Panc1 (cell line): ENCODE results near the gene NPSR1. TPM values are rescaled to one million over a fixed set of nuclear protein-coding genes. Genes with fewer than 3 reads are reported as not detected.
A peak's percentile ranks its signal among the peaks of the same experiment; 100 is the strongest.

ENCODE experiments used
- ATAC-seq: fragments of 200-7000 bp; cut with Tn5 transposase; 2 replicates; pipeline ENCODE4 v1.9.1; 2020; ENCODE audit warnings: mild to moderate bottlenecking, moderate library complexity
- BruUV-seq: library from RNA; stranded (reverse); fragments of 400-500 nt; replicated peaks from 2 replicates; lab custom pipeline; 2021; lab: Mats Ljungman, UMichigan
- CTCF ChIA-PET: fragments of 300-600 bp; sonication (Branson Sonifier 250); formaldehyde crosslinking; loops from one replicate; lab custom pipeline; 2022; ENCODE audit warnings: antibody characterized with exemption; lab: Charles Lee
- POLR2A ChIA-PET: fragments of 300-600 bp; sonication (Branson Sonifier 250); formaldehyde crosslinking; loops from one replicate; lab custom pipeline; 2022; ENCODE audit warnings: antibody characterized with exemption; lab: Charles Lee
- DNase-seq: peaks from one replicate; pipeline ENCODE4 v3.0.0-alpha.2; 2010; ENCODE audit warnings: low read depth, low spot score
- H3K27ac ChIP-seq: 2 replicates; pipeline ENCODE4 v1.5.1; 2011; ENCODE audit warnings: mild to moderate bottlenecking, low read length, inconsistent platforms
- H3K27me3 ChIP-seq: fragments of 200-500 bp; sonication (Bioruptor generic); 2 replicates; pipeline ENCODE4 v1.6.0; 2014; ENCODE audit warnings: low read length, inconsistent platforms; ENCODE audit not compliant: control insufficient read depth, insufficient read depth
- H3K36me3 ChIP-seq: fragments of 200-500 bp; sonication (Bioruptor generic); 2 replicates; pipeline ENCODE4 v1.5.1; 2014; ENCODE audit warnings: inconsistent platforms, mild to moderate bottlenecking, low read length, moderate library complexity; ENCODE audit not compliant: control insufficient read depth, insufficient read depth
- H3K4me1 ChIP-seq: 2 replicates; pipeline ENCODE4 v1.5.1; 2011; ENCODE audit warnings: inconsistent platforms, mild to moderate bottlenecking, low read length, moderate library complexity; ENCODE audit not compliant: control insufficient read depth, insufficient read depth
- H3K4me3 ChIP-seq, 2 experiments: 2 replicates each; pipeline ENCODE4 v1.5.1; 2011 to 2012; ENCODE audit warnings: low read depth in 2 of 2, low read length in 2 of 2, mild to moderate bottlenecking in 2 of 2, inconsistent platforms in 1 of 2, moderate library complexity in 1 of 2
- H3K9me3 ChIP-seq: fragments of 200-500 bp; sonication (Bioruptor generic); 2 replicates; pipeline ENCODE4 v1.5.1; 2014; ENCODE audit warnings: low read depth, mild to moderate bottlenecking, inconsistent platforms, low read length, moderate library complexity; ENCODE audit not compliant: control insufficient read depth, insufficient read depth
- POLR2AphosphoS5 ChIP-seq: IDR thresholded peaks from 2 replicates; pipeline ENCODE4 v1.6.1; 2012; ENCODE audit warnings: mild to moderate bottlenecking, low read depth, low read length, moderate library complexity
- SIN3A ChIP-seq: IDR thresholded peaks from 2 replicates; pipeline ENCODE4 v1.6.1; 2012; ENCODE audit warnings: low read depth, mild to moderate bottlenecking, low read length, moderate library complexity, borderline replicate concordance; ENCODE audit not compliant: insufficient read depth
- TCF7L2 ChIP-seq: IDR thresholded peaks from 2 replicates; pipeline ENCODE4 v1.6.1; 2011; ENCODE audit warnings: mild to moderate bottlenecking, low read depth, low read length, inconsistent platforms
- in situ Hi-C: cut with HindIII; loops from 2 replicates; pipeline ENCODE4 v1.10.0; 2016; ENCODE audit warnings: low sequenced_read_pairs, low pct_unique_long_range_greater_than_20kb
- intact Hi-C: fragments of 100-400 bp; cut with micrococcal nuclease; formaldehyde crosslinking; loops from one replicate; pipeline ENCODE4 v1.10.0; 2022; ENCODE audit not compliant: unreplicated experiment
- total RNA-seq: library from RNA; stranded (reverse); gene quantifications from one replicate; pipeline ENCODE4 v1.2.1, GENCODE V29; 2021; ENCODE audit not compliant: unreplicated experiment
- TF ChIP-seq, protein P1 (sequence below): fragments of 450-650 bp; IDR thresholded peaks from 2 replicates; pipeline ENCODE4 v1.5.1; 2017; ENCODE audit warnings: mild to moderate bottlenecking
- TF ChIP-seq, protein P2 (sequence below), 2 experiments: IDR thresholded peaks; 2 replicates each; pipeline ENCODE4 v1.6.1; 2011 to 2012; ENCODE audit warnings: low read depth in 2 of 2, control low read depth in 1 of 2, low read length in 1 of 2, mild to moderate bottlenecking in 1 of 2, moderate library complexity in 1 of 2; ENCODE audit not compliant: insufficient read depth in 1 of 2

Gene NPSR1
- total RNA-seq, 1 experiment from 2014 or later = not detected

DNA sequence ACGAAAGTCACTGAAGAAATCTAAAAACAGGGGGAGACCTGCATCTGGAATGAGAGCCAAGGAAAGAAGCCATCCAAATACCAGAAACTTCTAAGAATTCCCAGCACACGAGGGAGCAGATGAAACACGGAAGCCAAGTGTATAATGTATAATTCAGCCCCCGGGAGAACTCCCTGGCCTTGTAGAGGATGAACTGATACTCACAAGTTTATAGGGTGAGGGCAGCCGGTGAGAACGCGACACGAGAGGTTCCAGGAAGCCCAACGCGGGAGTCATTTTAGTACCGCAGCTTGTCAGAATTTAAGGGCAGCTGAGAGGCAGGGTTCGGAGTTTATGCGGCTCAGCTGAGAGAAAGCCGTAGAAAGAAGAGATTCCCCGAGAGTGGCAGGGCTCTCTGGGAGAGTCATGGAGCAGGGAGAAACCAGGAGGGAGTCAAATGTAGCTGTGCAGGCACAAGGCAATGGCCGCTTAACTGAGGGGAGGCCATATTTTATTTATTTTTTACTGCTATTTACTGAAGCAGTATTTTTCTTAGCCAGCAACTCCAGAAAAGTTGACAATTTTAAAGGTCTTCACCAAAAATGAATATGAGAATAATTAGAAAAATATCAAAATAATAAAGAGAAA, 164.0 kb downstream of the NPSR1 start:
- DNase-seq (no peak), ATAC-seq (no peak)
- intact Hi-C loops = loop anchor here (2.0 kb wide), 1 partner anchor 213 kb away; no protein-coding TSS in a partner anchor
- no peaks in the 10 kb centered on the region for H3K4me1 ChIP-seq
- H3K27me3 ChIP-seq = no peaks in the 10 kb centered on the region
- ChIA-PET CTCF (no interaction called here), POLR2A (no interaction called here)
- H3K36me3 ChIP-seq = no peaks in the 10 kb centered on the region
- TF ChIP-seq TCF7L2 (no peak), SIN3A (no peak), POLR2AphosphoS5 (no peak)
- TF ChIP-seq, protein P1, sequence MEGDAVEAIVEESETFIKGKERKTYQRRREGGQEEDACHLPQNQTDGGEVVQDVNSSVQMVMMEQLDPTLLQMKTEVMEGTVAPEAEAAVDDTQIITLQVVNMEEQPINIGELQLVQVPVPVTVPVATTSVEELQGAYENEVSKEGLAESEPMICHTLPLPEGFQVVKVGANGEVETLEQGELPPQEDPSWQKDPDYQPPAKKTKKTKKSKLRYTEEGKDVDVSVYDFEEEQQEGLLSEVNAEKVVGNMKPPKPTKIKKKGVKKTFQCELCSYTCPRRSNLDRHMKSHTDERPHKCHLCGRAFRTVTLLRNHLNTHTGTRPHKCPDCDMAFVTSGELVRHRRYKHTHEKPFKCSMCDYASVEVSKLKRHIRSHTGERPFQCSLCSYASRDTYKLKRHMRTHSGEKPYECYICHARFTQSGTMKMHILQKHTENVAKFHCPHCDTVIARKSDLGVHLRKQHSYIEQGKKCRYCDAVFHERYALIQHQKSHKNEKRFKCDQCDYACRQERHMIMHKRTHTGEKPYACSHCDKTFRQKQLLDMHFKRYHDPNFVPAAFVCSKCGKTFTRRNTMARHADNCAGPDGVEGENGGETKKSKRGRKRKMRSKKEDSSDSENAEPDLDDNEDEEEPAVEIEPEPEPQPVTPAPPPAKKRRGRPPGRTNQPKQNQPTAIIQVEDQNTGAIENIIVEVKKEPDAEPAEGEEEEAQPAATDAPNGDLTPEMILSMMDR = no peak
- TF ChIP-seq, protein P2, sequence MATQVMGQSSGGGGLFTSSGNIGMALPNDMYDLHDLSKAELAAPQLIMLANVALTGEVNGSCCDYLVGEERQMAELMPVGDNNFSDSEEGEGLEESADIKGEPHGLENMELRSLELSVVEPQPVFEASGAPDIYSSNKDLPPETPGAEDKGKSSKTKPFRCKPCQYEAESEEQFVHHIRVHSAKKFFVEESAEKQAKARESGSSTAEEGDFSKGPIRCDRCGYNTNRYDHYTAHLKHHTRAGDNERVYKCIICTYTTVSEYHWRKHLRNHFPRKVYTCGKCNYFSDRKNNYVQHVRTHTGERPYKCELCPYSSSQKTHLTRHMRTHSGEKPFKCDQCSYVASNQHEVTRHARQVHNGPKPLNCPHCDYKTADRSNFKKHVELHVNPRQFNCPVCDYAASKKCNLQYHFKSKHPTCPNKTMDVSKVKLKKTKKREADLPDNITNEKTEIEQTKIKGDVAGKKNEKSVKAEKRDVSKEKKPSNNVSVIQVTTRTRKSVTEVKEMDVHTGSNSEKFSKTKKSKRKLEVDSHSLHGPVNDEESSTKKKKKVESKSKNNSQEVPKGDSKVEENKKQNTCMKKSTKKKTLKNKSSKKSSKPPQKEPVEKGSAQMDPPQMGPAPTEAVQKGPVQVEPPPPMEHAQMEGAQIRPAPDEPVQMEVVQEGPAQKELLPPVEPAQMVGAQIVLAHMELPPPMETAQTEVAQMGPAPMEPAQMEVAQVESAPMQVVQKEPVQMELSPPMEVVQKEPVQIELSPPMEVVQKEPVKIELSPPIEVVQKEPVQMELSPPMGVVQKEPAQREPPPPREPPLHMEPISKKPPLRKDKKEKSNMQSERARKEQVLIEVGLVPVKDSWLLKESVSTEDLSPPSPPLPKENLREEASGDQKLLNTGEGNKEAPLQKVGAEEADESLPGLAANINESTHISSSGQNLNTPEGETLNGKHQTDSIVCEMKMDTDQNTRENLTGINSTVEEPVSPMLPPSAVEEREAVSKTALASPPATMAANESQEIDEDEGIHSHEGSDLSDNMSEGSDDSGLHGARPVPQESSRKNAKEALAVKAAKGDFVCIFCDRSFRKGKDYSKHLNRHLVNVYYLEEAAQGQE (IDR thresholded peaks at IDR 0.05; ENCODE audit: insufficient read depth in 1 of 2, low read depth in 2 of 2, low read length in 1 of 2) = no peak
- in situ Hi-C loops = no loop called here
- H3K4me3 ChIP-seq = no peak overlapping the region
- no peaks in the 10 kb centered on the region for H3K9me3 ChIP-seq
- no TSS peak for BruUV-seq
- no peak overlapping the region for H3K27ac ChIP-seq

DNA sequence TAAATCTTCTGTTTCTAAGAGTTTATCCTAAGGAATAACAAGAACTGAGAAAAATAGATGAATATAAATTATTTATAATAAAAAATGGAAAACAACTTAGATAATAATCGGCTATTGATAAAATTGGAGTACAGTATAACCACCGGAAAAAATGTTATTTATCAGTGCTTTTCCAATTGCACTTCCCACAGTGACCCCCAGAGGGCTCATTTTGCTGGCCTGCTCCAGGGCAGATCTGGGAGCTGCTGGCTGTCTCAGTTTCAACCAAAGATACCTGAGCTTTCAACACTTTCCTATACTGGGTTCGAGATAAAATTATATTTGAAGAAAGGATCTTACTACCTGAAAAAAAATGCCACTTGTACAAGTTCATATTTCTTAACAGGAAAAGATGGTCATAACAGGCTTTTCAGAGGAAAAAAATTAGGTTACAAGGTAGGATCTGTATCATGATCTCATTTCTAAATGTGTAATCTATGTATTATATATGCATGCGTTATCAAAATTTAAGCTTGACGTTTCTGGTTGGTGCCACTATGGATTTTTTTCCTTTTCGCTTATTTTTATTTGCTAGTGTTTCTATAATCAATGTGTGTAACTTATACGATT, 165.7 kb downstream of the NPSR1 start:
- ATAC-seq (peak; percentile 79; the same call in 1 of the 2 replicates), DNase-seq (peak; percentile 36)
- no peaks in the 10 kb centered on the region for H3K27me3 ChIP-seq
- intact Hi-C loops (loop anchor here (2.0 kb wide), 1 partner anchor 211 kb away; no protein-coding TSS in a partner anchor), in situ Hi-C loops (no loop called here)
- no peaks in the 10 kb centered on the region for H3K36me3 ChIP-seq
- no peak overlapping the region for H3K4me3 ChIP-seq
- no peaks in the 10 kb centered on the region for H3K9me3 ChIP-seq
- CTCF ChIA-PET = interaction anchor here (0.6 to 0.9 kb wide), 3 partner anchors 15 to 104 kb away, joined by 3 to 5 read pairs (median 4); no protein-coding TSS in a partner anchor
- POLR2A ChIA-PET = no interaction called here
- TF ChIP-seq TCF7L2 (no peak), POLR2AphosphoS5 (no peak), SIN3A (no peak)
- TF ChIP-seq, protein P1 = peak; percentile 97
- TF ChIP-seq, protein P2 (IDR thresholded peaks at IDR 0.05; ENCODE audit: insufficient read depth in 1 of 2, low read depth in 2 of 2, low read length in 1 of 2) = no peak
- no peak overlapping the region for H3K27ac ChIP-seq
- no TSS peak for BruUV-seq
- H3K4me1 ChIP-seq = no peaks in the 10 kb centered on the region
